HL-60 (cell line): ENCODE data around the gene MACO1.

Experiments
- CTCF ChIP-seq: IDR thresholded peaks from one replicate; pipeline ENCODE4 v1.5.1; 2011; ENCODE audit warnings: low read length, control low read depth, inconsistent platforms; ENCODE audit not compliant: insufficient read depth
- GABPA ChIP-seq: IDR thresholded peaks from 2 replicates; pipeline ENCODE4 v1.6.1; 2012; ENCODE audit warnings: low read depth
- POLR2AphosphoS5 ChIP-seq: IDR thresholded peaks from 2 replicates; pipeline ENCODE4 v1.6.1; 2012; ENCODE audit warnings: low read depth
- REST ChIP-seq: IDR thresholded peaks from 2 replicates; pipeline ENCODE4 v1.6.1; 2012; ENCODE audit warnings: low read depth; ENCODE audit not compliant: insufficient replicate concordance
- SPI1 ChIP-seq: IDR thresholded peaks from 2 replicates; pipeline ENCODE4 v1.6.1; 2012; ENCODE audit warnings: low read depth, mild to moderate bottlenecking, borderline replicate concordance

- TF ChIP-seq CTCF (no peak), REST (no peak), GABPA (no peak), SPI1 (no peak), POLR2AphosphoS5 (no peak)
Observed at GRCh38 chr1:25437672-25438071, 7.0 kb downstream of the MACO1 start.
